HepG2 (cell line): ENCODE data around the gene VPS37B. TPM values are rescaled to one million over a fixed set of nuclear protein-coding genes. Genes with fewer than 3 reads are reported as not detected.
A peak's percentile ranks its signal among the peaks of the same experiment; 100 is the strongest.

Experiments used
- ATAC-seq: fragments of 200-7000 bp; cut with Tn5 transposase; 3 replicates; pipeline ENCODE4 v1.9.1; 2020; ENCODE audit warnings: mild to moderate bottlenecking, moderate library complexity
- BruUV-seq: library from RNA; stranded (reverse); fragments of 400-500 nt; replicated peaks from 2 replicates; lab custom pipeline; 2021; lab: Mats Ljungman, UMichigan
- CTCF ChIA-PET: fragments of 300-600 bp; formaldehyde crosslinking; extraction: SDS; loops from one replicate; lab custom pipeline; 2021; ENCODE audit warnings: low total read pairs, inconsistent platforms, low intra/inter-chr PET ratio; lab: Yijun Ruan, JAX
- POLR2A ChIA-PET: fragments of 350-600 bp; sonication (Branson Sonifier 250); formaldehyde crosslinking; loops from one replicate; lab custom pipeline; 2020; ENCODE audit warnings: antibody characterized with exemption, inconsistent platforms; lab: Yijun Ruan, JAX
- DNase-seq: peaks from one replicate; pipeline ENCODE4 v3.0.0-alpha.2; 2015; ENCODE audit warnings: low spot score
- FAIRE-seq: peaks from 3 replicates; lab custom pipeline; 2011; peaks lifted over from hg19 to GRCh38; lab: Jason Lieb, UNC
- H2AFZ ChIP-seq: one replicate; pipeline ENCODE4 v1.6.1; 2011; ENCODE audit warnings: low read length, inconsistent platforms
- H3K27ac ChIP-seq: fragments of 300-600 bp; 3 replicates; pipeline ENCODE4 v1.8.0; 2011; ENCODE audit warnings: mixed run types, mild to moderate bottlenecking, mixed read lengths, low read length, inconsistent platforms; ENCODE audit not compliant: insufficient read depth; ENCODE audit errors: extremely low read length
- H3K27me3 ChIP-seq, 2 experiments: fragments of 200-600 bp in 1 of 2; 2 replicates in 1 of 2; 3 replicates in 1 of 2; pipeline versions ENCODE4 v1.6.0 to v1.8.0; 2011; ENCODE audit warnings: low read length in 2 of 2, mild to moderate bottlenecking in 2 of 2, moderate library complexity in 2 of 2, inconsistent platforms in 1 of 2; ENCODE audit not compliant: insufficient read depth in 2 of 2, control insufficient read depth in 1 of 2
- H3K36me3 ChIP-seq, 2 experiments: fragments of 200-600 bp in 1 of 2; replicated peaks in 1 of 2; 2 replicates in 1 of 2; 3 replicates in 1 of 2; pipeline versions ENCODE4 v1.5.1 to v1.8.0; 2011; ENCODE audit warnings: low read length in 2 of 2, inconsistent platforms in 1 of 2; ENCODE audit not compliant: insufficient read depth in 2 of 2, control insufficient read depth in 1 of 2
- H3K4me1 ChIP-seq: 2 replicates; pipeline ENCODE4 v1.5.1; 2012; ENCODE audit warnings: low read length, inconsistent platforms; ENCODE audit not compliant: insufficient read depth
- H3K4me2 ChIP-seq: 2 replicates; pipeline ENCODE4 v1.6.0; 2011; ENCODE audit warnings: low read depth, low read length, inconsistent platforms
- H3K4me3 ChIP-seq, 3 experiments: fragments of 200-600 bp in 1 of 3; sonication (generic), shearing (Covaris generic) in 1 of 3; replicated peaks in 1 of 3; 2 replicates each; pipeline ENCODE4 v1.5.1; 2011 to 2016; ENCODE audit warnings: low read length in 3 of 3, inconsistent platforms in 2 of 3, low read depth in 2 of 3, mild to moderate bottlenecking in 2 of 3, control low read depth in 1 of 3, mixed read lengths in 1 of 3; ENCODE audit not compliant: insufficient read depth in 1 of 3
- H3K79me2 ChIP-seq: one replicate; pipeline ENCODE4 v1.6.1; 2011; ENCODE audit warnings: low read length, inconsistent platforms; ENCODE audit not compliant: insufficient read depth
- H3K9ac ChIP-seq: 2 replicates; pipeline ENCODE4 v1.6.0; 2011; ENCODE audit warnings: mild to moderate bottlenecking, low read depth, low read length, inconsistent platforms; ENCODE audit not compliant: insufficient read depth
- H3K9me3 ChIP-seq: 2 replicates; pipeline ENCODE4 v1.5.1; 2012; ENCODE audit warnings: mild to moderate bottlenecking, low read length
- H4K20me1 ChIP-seq: 2 replicates; pipeline ENCODE4 v1.6.0; 2011; ENCODE audit warnings: inconsistent platforms, mild to moderate bottlenecking, low read length, moderate library complexity; ENCODE audit not compliant: insufficient read depth
- ADNP ChIP-seq: sonication (generic); formaldehyde crosslinking; IDR thresholded peaks from 2 replicates; pipeline ENCODE4 v1.4.0; 2020; ENCODE audit warnings: missing genetic modification reagents
- KDM1A ChIP-seq: IDR thresholded peaks from 2 replicates; pipeline ENCODE4 v1.6.1; 2016; ENCODE audit warnings: missing compliant biosample characterization
- LCORL ChIP-seq, 2 experiments: fragments of 450-650 bp in 1 of 2; sonication (generic) in 1 of 2; formaldehyde crosslinking in 1 of 2; IDR thresholded peaks; 2 replicates each; pipeline versions ENCODE4 v1.5.0 to v1.6.1; 2017 to 2020; ENCODE audit warnings: antibody characterized with exemption in 1 of 2, missing genetic modification reagents in 1 of 2
- PRPF4 ChIP-seq: fragments of 200-400 bp; formaldehyde crosslinking; IDR thresholded peaks from 2 replicates; pipeline ENCODE4 v1.6.1; 2016; ENCODE audit warnings: low read length, low read depth; ENCODE audit not compliant: poor library complexity, severe bottlenecking
- RFX1 ChIP-seq: fragments of 450-650 bp; IDR thresholded peaks from 2 replicates; pipeline ENCODE4 v1.6.1; 2017
- ZBTB39 ChIP-seq: sonication (generic); formaldehyde crosslinking; IDR thresholded peaks from 2 replicates; pipeline ENCODE4 v1.5.0; 2020; ENCODE audit warnings: missing genetic modification reagents
- ZMYM3 ChIP-seq: sonication (generic); formaldehyde crosslinking; IDR thresholded peaks from 2 replicates; pipeline ENCODE4 v1.5.1; 2020; ENCODE audit warnings: mild to moderate bottlenecking, missing genetic modification reagents
- ZNF280D ChIP-seq: sonication (generic); formaldehyde crosslinking; IDR thresholded peaks from 2 replicates; pipeline ENCODE4 v1.5.1; 2020; ENCODE audit warnings: mild to moderate bottlenecking, missing genetic modification reagents
- WGBS: methylation state at CpG from one replicate; pipeline ENCODE4 v1.1.6; 2017; ENCODE audit warnings: low lambda C conversion rate; 5-methylcytosine and 5-hydroxymethylcytosine counted together
- in situ Hi-C: cut with HindIII; loops from 2 replicates; pipeline ENCODE4 v1.10.0; 2017; ENCODE audit warnings: low pct_unique_long_range_greater_than_20kb; ENCODE audit not compliant: extremely low pct_ligation_motif_present
- intact Hi-C: fragments of 100-400 bp; cut with micrococcal nuclease; formaldehyde crosslinking; loops from one replicate; pipeline ENCODE4 v1.10.0; 2022; ENCODE audit not compliant: unreplicated experiment
- polyA plus RNA-seq, 8 experiments: library from polyadenylated mRNA; depleted of rRNA in 3 of 8; stranded (reverse) in 7 of 8; unstranded in 1 of 8; fragments of >200 nt; fragmentation: Illumina TruSeq in 4 of 8; extraction: Trizol in 4 of 8; gene quantifications; 2 replicates each; pipeline versions ENCODE4 v1.2.1 to v1.2.3, GENCODE V29; 2011 to 2016; ENCODE audit warnings: low read depth in 4 of 8, missing spikeins in 1 of 8, mixed read lengths in 1 of 8; ENCODE audit not compliant: insufficient read depth in 1 of 8
- total RNA-seq, 5 experiments: library from RNA; depleted of rRNA; stranded (reverse); fragments of >200 nt; fragmentation: Illumina TruSeq; extraction: Trizol; gene quantifications; 2 replicates each; pipeline ENCODE4 v1.2.3, GENCODE V29; 2016; ENCODE audit warnings: low read depth in 1 of 5

VPS37B gene
- total and polyA plus RNA-seq, 2 of the 13 experiments (the other 11 are each of a cell fraction or from before 2014, with no cell fraction given), result 4.6 to 5.3 TPM

GRCh38 chr12:122896662-122897061, 738 bp upstream of the VPS37B start:
- FAIRE-seq (no peak), ATAC-seq (no peak), DNase-seq (no peak)
- Histone ChIP-seq H2AFZ (no peak overlapping the region), H3K4me1 (peaks cover 65% of the 10 kb centered on the region), H3K36me3 (no peaks in the 10 kb centered on the region), H4K20me1 (peaks cover 3% of the 10 kb centered on the region; the same call in 1 of the 2 replicates), H3K4me3 (peak overlapping the region in 1 of 3 experiments; percentile 53; a peak in 3 of 6 replicates), H3K4me2 (peak overlapping the region; percentile 62), H3K9me3 (no peaks in the 10 kb centered on the region), H3K79me2 (peaks cover 38% of the 10 kb centered on the region), H3K9ac (peak overlapping the region; percentile 42), H3K27ac (peak overlapping the region; percentile 69), H3K27me3 (no peaks in the 10 kb centered on the region; a peak in 1 of 5 replicates)
- BruUV-seq, result no TSS peak
- 0 out of 2 replicates have a peak, but pooled peaks have one; percentile 52 for TF ChIP-seq ZNF280D
- no peak for TF ChIP-seq RFX1
- no peak for TF ChIP-seq ZBTB39 (CRISPR knock-in tag)
- TF ChIP-seq KDM1A (CRISPR knock-in tag), result peak; percentile 81
- TF ChIP-seq ADNP (CRISPR knock-in tag), result peak; percentile 60; the same call in 1 of the 2 replicates
- TF ChIP-seq LCORL (IDR thresholded peaks at IDR 0.05), result no peak
- TF ChIP-seq LCORL (CRISPR knock-in tag; IDR thresholded peaks at IDR 0.05), result 0 out of 2 replicates have a peak, but pooled peaks have one; percentile 32
- TF ChIP-seq PRPF4, result no peak
- peak; percentile 91 for TF ChIP-seq ZMYM3 (CRISPR knock-in tag)
- intact Hi-C loops, result no loop called here
- 83% methylated on average over 5 of the region's 7 CpGs for WGBS
- in situ Hi-C loops, result no loop called here
- ChIA-PET CTCF (no interaction called here), POLR2A (interaction anchor here (2.7 to 4.1 kb wide), 3 partner anchors 8 to 336 kb away, joined by 11 to 19 read pairs (median 13); partner anchors contain the start of genes MPHOSPH9 and MTRFR)
